Liver (tissue), 3 donors: ENCODE data around the gene ZNF43.

Experiments used
- RAD21 ChIP-seq, 2 donors: IDR thresholded peaks; 2 replicates each; pipeline ENCODE4 v1.6.1; 2016; ENCODE audit warnings: antibody characterized with exemption in 2 of 2, mild to moderate bottlenecking in 2 of 2
- RXRA ChIP-seq, 2 donors: IDR thresholded peaks; 2 replicates each; pipeline ENCODE4 v1.6.1; 2017 to 2018; ENCODE audit warnings: antibody characterized with exemption in 2 of 2, mild to moderate bottlenecking in 1 of 2
- TAF1 ChIP-seq: conservative IDR thresholded peaks from 2 replicates; pipeline ENCODE4 v1.6.1; 2016; ENCODE audit warnings: antibody characterized with exemption, mild to moderate bottlenecking
- YY1 ChIP-seq: IDR thresholded peaks from 2 replicates; pipeline ENCODE4 v1.6.1; 2016; ENCODE audit warnings: antibody characterized with exemption, mild to moderate bottlenecking
- TF ChIP-seq, protein P1 (sequence below): fragments of 150-350 bp; IDR thresholded peaks from 2 replicates; pipeline ENCODE4 v1.5.1; 2017; ENCODE audit warnings: improper control_type of control experiment, low read depth, low read length; ENCODE audit not compliant: missing input control
- TF ChIP-seq, protein P2 (sequence below): IDR thresholded peaks from 2 replicates; pipeline ENCODE4 v1.6.1; 2016; ENCODE audit warnings: antibody characterized with exemption
- donor health status: healthy.
- donor health status: healthy.

DNA sequence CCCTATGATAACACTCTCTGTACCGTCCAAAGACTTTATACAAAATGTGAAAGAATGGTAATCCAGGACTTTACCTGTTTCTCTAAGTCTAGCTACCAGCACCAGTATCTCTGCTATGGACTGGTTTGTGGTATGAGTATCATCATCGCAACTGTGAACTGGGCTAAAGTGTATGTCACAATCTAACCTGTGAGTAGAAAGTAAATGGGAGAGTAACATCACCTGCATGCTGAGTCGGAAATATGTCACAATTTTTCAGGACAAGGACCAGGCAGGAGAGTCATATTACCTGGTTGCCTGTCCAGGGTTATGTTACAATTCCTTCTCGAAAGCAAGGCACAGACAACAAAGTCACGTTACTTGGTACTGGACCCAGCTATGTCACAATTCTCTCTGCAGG, 5.1 kb upstream of the ZNF43 start:
- TF ChIP-seq, protein P1, sequence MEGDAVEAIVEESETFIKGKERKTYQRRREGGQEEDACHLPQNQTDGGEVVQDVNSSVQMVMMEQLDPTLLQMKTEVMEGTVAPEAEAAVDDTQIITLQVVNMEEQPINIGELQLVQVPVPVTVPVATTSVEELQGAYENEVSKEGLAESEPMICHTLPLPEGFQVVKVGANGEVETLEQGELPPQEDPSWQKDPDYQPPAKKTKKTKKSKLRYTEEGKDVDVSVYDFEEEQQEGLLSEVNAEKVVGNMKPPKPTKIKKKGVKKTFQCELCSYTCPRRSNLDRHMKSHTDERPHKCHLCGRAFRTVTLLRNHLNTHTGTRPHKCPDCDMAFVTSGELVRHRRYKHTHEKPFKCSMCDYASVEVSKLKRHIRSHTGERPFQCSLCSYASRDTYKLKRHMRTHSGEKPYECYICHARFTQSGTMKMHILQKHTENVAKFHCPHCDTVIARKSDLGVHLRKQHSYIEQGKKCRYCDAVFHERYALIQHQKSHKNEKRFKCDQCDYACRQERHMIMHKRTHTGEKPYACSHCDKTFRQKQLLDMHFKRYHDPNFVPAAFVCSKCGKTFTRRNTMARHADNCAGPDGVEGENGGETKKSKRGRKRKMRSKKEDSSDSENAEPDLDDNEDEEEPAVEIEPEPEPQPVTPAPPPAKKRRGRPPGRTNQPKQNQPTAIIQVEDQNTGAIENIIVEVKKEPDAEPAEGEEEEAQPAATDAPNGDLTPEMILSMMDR: no peak
- TF ChIP-seq TAF1: no peak
- no peak for TF ChIP-seq RXRA (IDR thresholded peaks at IDR 0.05)
- TF ChIP-seq YY1: no peak
- no peak for TF ChIP-seq RAD21 (IDR thresholded peaks at IDR 0.05)
- TF ChIP-seq, protein P2, sequence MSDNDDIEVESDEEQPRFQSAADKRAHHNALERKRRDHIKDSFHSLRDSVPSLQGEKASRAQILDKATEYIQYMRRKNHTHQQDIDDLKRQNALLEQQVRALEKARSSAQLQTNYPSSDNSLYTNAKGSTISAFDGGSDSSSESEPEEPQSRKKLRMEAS: no peak
